ENCODE measurements around the gene KRT75. TPM values are rescaled to one million over a fixed set of nuclear protein-coding genes. Genes with fewer than 3 reads are reported as not detected.

Gene KRT75
- total and polyA plus RNA-seq, 3 experiments from 2014 or later, result not detected

- Mint-ChIP-seq H3K27me3 (peaks cover 18 to 65% of the 10 kb centered on the region in 2 donors), H3K27ac (no peak overlapping the region), H3K4me3 (no peak overlapping the region), H3K4me1 (no peaks in the 10 kb centered on the region), H3K36me3 (no peaks in the 10 kb centered on the region), H3K9me3 (no peaks in the 10 kb centered on the region)
- H3K9me3 ChIP-seq (ENCODE audit: low read length), result no peaks in the 10 kb centered on the region
- no peak overlapping the region for H3K4me3 ChIP-seq (ENCODE audit: low read length)
- peaks cover 11% of the 10 kb centered on the region for H3K27me3 ChIP-seq (ENCODE audit: insufficient read depth, low read length, poor library complexity, severe bottlenecking)
- H3K27ac ChIP-seq (ENCODE audit: low read depth, low read length), result no peak overlapping the region
- H3K4me1 ChIP-seq (ENCODE audit: insufficient read depth, low read length), result no peaks in the 10 kb centered on the region
- ChIA-PET POLR2A (no interaction called here), CTCF (no interaction called here)
- no peak for DNase-seq
- H3K36me3 ChIP-seq (ENCODE audit: insufficient read depth, low read length), result no peaks in the 10 kb centered on the region
These were observed 1.5 kb downstream of the KRT75 start for GRCh38 chr12:52432559-52433207.

GRCh38 chr12:52428121-52428520, 6.0 kb downstream of the KRT75 start:
- no peak overlapping the region for H3K27ac ChIP-seq (ENCODE audit: low read depth, low read length)
- no peak overlapping the region for H3K27ac Mint-ChIP-seq
- CTCF ChIA-PET, result interaction anchor here (1.2 kb wide), 1 partner anchor 14 kb away, joined by 5 read pairs; no protein-coding TSS in a partner anchor
- no peaks in the 10 kb centered on the region for H3K9me3 ChIP-seq (ENCODE audit: low read length)
- H3K4me1 Mint-ChIP-seq, result no peaks in the 10 kb centered on the region
- no peaks in the 10 kb centered on the region for H3K9me3 Mint-ChIP-seq
- H3K36me3 Mint-ChIP-seq, result no peaks in the 10 kb centered on the region
- peaks cover 11% of the 10 kb centered on the region for H3K27me3 ChIP-seq (ENCODE audit: insufficient read depth, low read length, poor library complexity, severe bottlenecking)
- H3K4me3 ChIP-seq (ENCODE audit: low read length), result no peak overlapping the region
- peaks cover 18 to 51% of the 10 kb centered on the region in 2 donors for H3K27me3 Mint-ChIP-seq
- no peak for DNase-seq
- H3K4me1 ChIP-seq (ENCODE audit: insufficient read depth, low read length), result no peaks in the 10 kb centered on the region
- H3K4me3 Mint-ChIP-seq, result no peak overlapping the region
- POLR2A ChIA-PET, result no interaction called here
- H3K36me3 ChIP-seq (ENCODE audit: insufficient read depth, low read length), result no peaks in the 10 kb centered on the region

- Histone ChIP-seq H3K4me1 (ENCODE audit: insufficient read depth, low read length) (no peaks in the 10 kb centered on the region), H3K27ac (ENCODE audit: low read depth, low read length) (no peak overlapping the region), H3K27me3 (ENCODE audit: insufficient read depth, low read length, poor library complexity, severe bottlenecking) (peaks cover 11% of the 10 kb centered on the region), H3K4me3 (ENCODE audit: low read length) (no peak overlapping the region), H3K36me3 (ENCODE audit: insufficient read depth, low read length) (no peaks in the 10 kb centered on the region), H3K9me3 (ENCODE audit: low read length) (no peaks in the 10 kb centered on the region)
- no peak for DNase-seq
- peaks cover 13 to 50% of the 10 kb centered on the region in 2 donors for H3K27me3 Mint-ChIP-seq
- ChIA-PET CTCF (interaction anchor here (1.2 kb wide), 1 partner anchor 13 kb away, joined by 5 read pairs; no protein-coding TSS in a partner anchor), POLR2A (no interaction called here)
- H3K4me3 Mint-ChIP-seq, result no peak overlapping the region
- no peak overlapping the region for H3K27ac Mint-ChIP-seq
- H3K4me1 Mint-ChIP-seq, result no peaks in the 10 kb centered on the region
- H3K36me3 Mint-ChIP-seq, result no peaks in the 10 kb centered on the region
- H3K9me3 Mint-ChIP-seq, result no peaks in the 10 kb centered on the region
These were observed 7.1 kb downstream of the KRT75 start for GRCh38 chr12:52427083-52427482.

GRCh38 chr12:52426034-52426433, 8.1 kb downstream of the KRT75 start:
- Mint-ChIP-seq H3K27ac (no peak overlapping the region), H3K27me3 (peaks cover 14 to 52% of the 10 kb centered on the region in 2 donors), H3K4me1 (no peaks in the 10 kb centered on the region), H3K36me3 (no peaks in the 10 kb centered on the region), H3K9me3 (no peaks in the 10 kb centered on the region), H3K4me3 (no peak overlapping the region)
- CTCF ChIA-PET, result no interaction called here
- Histone ChIP-seq H3K4me3 (ENCODE audit: low read length) (no peak overlapping the region), H3K27me3 (ENCODE audit: insufficient read depth, low read length, poor library complexity, severe bottlenecking) (peaks cover 3% of the 10 kb centered on the region), H3K9me3 (ENCODE audit: low read length) (no peaks in the 10 kb centered on the region), H3K27ac (ENCODE audit: low read depth, low read length) (no peak overlapping the region), H3K4me1 (ENCODE audit: insufficient read depth, low read length) (no peaks in the 10 kb centered on the region), H3K36me3 (ENCODE audit: insufficient read depth, low read length) (no peaks in the 10 kb centered on the region)
- POLR2A ChIA-PET, result no interaction called here
- DNase-seq, result no peak

GRCh38 chr12:52425466-52425865, 8.7 kb downstream of the KRT75 start:
- H3K4me3 ChIP-seq (ENCODE audit: low read length), result no peak overlapping the region
- Mint-ChIP-seq H3K9me3 (no peaks in the 10 kb centered on the region), H3K36me3 (no peaks in the 10 kb centered on the region), H3K4me3 (no peak overlapping the region), H3K27me3 (peaks cover 14 to 47% of the 10 kb centered on the region in 2 donors), H3K4me1 (no peaks in the 10 kb centered on the region), H3K27ac (no peak overlapping the region)
- H3K36me3 ChIP-seq (ENCODE audit: insufficient read depth, low read length), result no peaks in the 10 kb centered on the region
- no peaks in the 10 kb centered on the region for H3K27me3 ChIP-seq (ENCODE audit: insufficient read depth, low read length, poor library complexity, severe bottlenecking)
- H3K4me1 ChIP-seq (ENCODE audit: insufficient read depth, low read length), result no peaks in the 10 kb centered on the region
- H3K9me3 ChIP-seq (ENCODE audit: low read length), result no peaks in the 10 kb centered on the region
- no peak for DNase-seq
- no peak overlapping the region for H3K27ac ChIP-seq (ENCODE audit: low read depth, low read length)
- ChIA-PET POLR2A (no interaction called here), CTCF (no interaction called here)

GRCh38 chr12:52423661-52424500, 10.3 kb downstream of the KRT75 start:
- POLR2A ChIA-PET, result no interaction called here

GRCh38 chr12:52423035-52423434, 11.1 kb downstream of the KRT75 start:
- no peak for DNase-seq
- Mint-ChIP-seq H3K27me3 (peaks cover 12 to 34% of the 10 kb centered on the region in 2 donors), H3K36me3 (no peaks in the 10 kb centered on the region), H3K9me3 (no peaks in the 10 kb centered on the region), H3K4me1 (no peaks in the 10 kb centered on the region), H3K27ac (no peak overlapping the region), H3K4me3 (no peak overlapping the region)
- Histone ChIP-seq H3K27me3 (ENCODE audit: insufficient read depth, low read length, poor library complexity, severe bottlenecking) (no peaks in the 10 kb centered on the region), H3K4me1 (ENCODE audit: insufficient read depth, low read length) (no peaks in the 10 kb centered on the region), H3K36me3 (ENCODE audit: insufficient read depth, low read length) (no peaks in the 10 kb centered on the region), H3K9me3 (ENCODE audit: low read length) (no peaks in the 10 kb centered on the region), H3K4me3 (ENCODE audit: low read length) (no peak overlapping the region), H3K27ac (ENCODE audit: low read depth, low read length) (no peak overlapping the region)
- ChIA-PET CTCF (no interaction called here), POLR2A (no interaction called here)

More at GRCh38 chr12:52423661-52424500, 10.3 kb downstream of the KRT75 start:
- H3K27ac Mint-ChIP-seq, result peak overlapping the region in 1 of 8 donors; percentile 88
- no peak overlapping the region for H3K4me3 Mint-ChIP-seq
- Histone ChIP-seq H3K27me3 (ENCODE audit: insufficient read depth, low read length, poor library complexity, severe bottlenecking) (no peaks in the 10 kb centered on the region), H3K36me3 (ENCODE audit: insufficient read depth, low read length) (no peaks in the 10 kb centered on the region), H3K4me1 (ENCODE audit: insufficient read depth, low read length) (no peaks in the 10 kb centered on the region), H3K27ac (ENCODE audit: low read depth, low read length) (no peak overlapping the region), H3K4me3 (ENCODE audit: low read length) (no peak overlapping the region), H3K9me3 (ENCODE audit: low read length) (no peaks in the 10 kb centered on the region)
- no peaks in the 10 kb centered on the region for H3K9me3 Mint-ChIP-seq
- H3K4me1 Mint-ChIP-seq, result no peaks in the 10 kb centered on the region
- no peak for DNase-seq
- H3K27me3 Mint-ChIP-seq, result peaks cover 14 to 38% of the 10 kb centered on the region in 2 donors
- H3K36me3 Mint-ChIP-seq, result no peaks in the 10 kb centered on the region
- CTCF ChIA-PET, result no interaction called here

GRCh38 chr12:52419656-52420055, 14.5 kb downstream of the KRT75 start:
- Mint-ChIP-seq H3K4me3 (no peak overlapping the region), H3K36me3 (no peaks in the 10 kb centered on the region), H3K4me1 (no peaks in the 10 kb centered on the region), H3K9me3 (no peaks in the 10 kb centered on the region), H3K27ac (no peak overlapping the region), H3K27me3 (peaks cover 11 to 41% of the 10 kb centered on the region in 2 donors)
- H3K4me1 ChIP-seq (ENCODE audit: insufficient read depth, low read length), result no peaks in the 10 kb centered on the region
- ChIA-PET CTCF (no interaction called here), POLR2A (no interaction called here)
- H3K9me3 ChIP-seq (ENCODE audit: low read length), result no peaks in the 10 kb centered on the region
- no peak overlapping the region for H3K4me3 ChIP-seq (ENCODE audit: low read length)
- H3K27me3 ChIP-seq (ENCODE audit: insufficient read depth, low read length, poor library complexity, severe bottlenecking), result no peaks in the 10 kb centered on the region
- DNase-seq, result no peak
- H3K27ac ChIP-seq (ENCODE audit: low read depth, low read length), result no peak overlapping the region
- H3K36me3 ChIP-seq (ENCODE audit: insufficient read depth, low read length), result no peaks in the 10 kb centered on the region

Measured in CD8-positive, alpha-beta memory T cell (primary cell).